ENCODE measurements around the gene THOC2.

GRCh38 chrX:123581586-123581985 lies 151.3 kb downstream of the THOC2 start:
- TF ChIP-seq POLR2A (IDR thresholded peaks at IDR 0.05) (no peak), CTCF (IDR thresholded peaks at IDR 0.05) (no peak), POLR2AphosphoS5 (IDR thresholded peaks at IDR 0.05) (no peak)

All from prostate gland (tissue), 2 donors.